ENCODE results near the gene NDUFS3.

- TF ChIP-seq EZH2 (IDR thresholded peaks at IDR 0.05; ENCODE audit: insufficient read depth, poor library complexity, severe bottlenecking), result no peak
- no peak for TF ChIP-seq EZH2phosphoT487 (IDR thresholded peaks at IDR 0.05; ENCODE audit: insufficient read depth, low read depth)
These were observed 37.8 kb upstream of the NDUFS3 start for GRCh38 chr11:47541070-47541469.

All from GM23248 (cell line).